ENCODE measurements around the gene ARL3.
"Not testable (repeated sequence)": the region's sequence is repeated elsewhere in the genome, so short reads cannot be mapped to it uniquely, and the experiment has no call there.

Gene ARL3

GRCh38 chr10:102713814-102714620, at the start of gene ARL3:
TSS of gene ARL3 (minus strand) at chr10:102714397. CDS start at chr10:102714275, 122 bp downstream.
- DNase-seq (ENCODE audit: low read depth in 2 of 2) = peak; percentile 97 to 98

GRCh38 chr10:102763037-102763607, 48.9 kb upstream of the ARL3 start:
- DNase-seq (ENCODE audit: low read depth in 2 of 2) = no peak

- no peak for DNase-seq (ENCODE audit: low read depth in 2 of 2)
These were observed 48.3 kb upstream of the ARL3 start for GRCh38 chr10:102762401-102763015.

- DNase-seq (ENCODE audit: low read depth in 2 of 2) = no peak
These were observed 47.8 kb upstream of the ARL3 start for GRCh38 chr10:102761981-102762380.

- DNase-seq (ENCODE audit: low read depth in 2 of 2) = no peak
These were observed 45.5 kb upstream of the ARL3 start for GRCh38 chr10:102759497-102760210.

- DNase-seq (ENCODE audit: low read depth in 2 of 2) = not testable (repeated sequence)
These were observed 44.7 kb upstream of the ARL3 start for GRCh38 chr10:102758933-102759262.

GRCh38 chr10:102758240-102758932, 44.2 kb upstream of the ARL3 start:
- DNase-seq (ENCODE audit: low read depth in 2 of 2) = no peak

- DNase-seq (ENCODE audit: low read depth in 2 of 2) = no peak
These were observed 43.1 kb upstream of the ARL3 start for GRCh38 chr10:102757323-102757722.

GRCh38 chr10:102753718-102754117, 39.5 kb upstream of the ARL3 start:
- DNase-seq (ENCODE audit: low read depth in 2 of 2) = no peak

- DNase-seq (ENCODE audit: low read depth in 2 of 2) = no peak
These were observed 38.9 kb upstream of the ARL3 start for GRCh38 chr10:102752934-102753664.

GRCh38 chr10:102752266-102752930, 38.2 kb upstream of the ARL3 start:
- DNase-seq (ENCODE audit: low read depth in 2 of 2) = no peak

- DNase-seq (ENCODE audit: low read depth in 2 of 2) = no peak
These were observed 31.0 kb upstream of the ARL3 start for GRCh38 chr10:102745157-102745556.

GRCh38 chr10:102744374-102745051, 30.3 kb upstream of the ARL3 start:
- no peak for DNase-seq (ENCODE audit: low read depth in 2 of 2)

GRCh38 chr10:102743588-102744373, 29.6 kb upstream of the ARL3 start, which contains the start of gene WBP1L:
TSS of gene WBP1L (plus strand) at chr10:102743948. CDS start at chr10:102744054, 106 bp downstream.
- DNase-seq (ENCODE audit: low read depth in 2 of 2) = peak; percentile 99

- no peak for DNase-seq (ENCODE audit: low read depth in 2 of 2)
These were observed 28.9 kb upstream of the ARL3 start for GRCh38 chr10:102743078-102743587.

GRCh38 chr10:102742313-102742712, 28.1 kb upstream of the ARL3 start:
- DNase-seq (ENCODE audit: low read depth in 2 of 2) = not testable (repeated sequence)

GRCh38 chr10:102741726-102742237, 27.6 kb upstream of the ARL3 start:
- DNase-seq (ENCODE audit: low read depth in 2 of 2) = no peak

- DNase-seq (ENCODE audit: low read depth in 2 of 2) = no peak
These were observed 26.0 kb upstream of the ARL3 start for GRCh38 chr10:102740229-102740628.
